GM23338 (cell line): ENCODE measurements around the gene ST6GALNAC3.

Experiments
- CREB1 ChIP-seq: fragments of 250-450 bp; sonication (Bioruptor Pico); IDR thresholded peaks from 2 replicates; pipeline ENCODE4 v1.5.0; 2020; ENCODE audit warnings: low read depth, mild to moderate bottlenecking, moderate library complexity
- CTCF ChIP-seq, 2 experiments: fragments of 200-600 bp in 1 of 2; sonication (generic) in 1 of 2; conservative IDR thresholded peaks; 2 replicates each; pipeline versions ENCODE4 v1.5.1 to v1.6.1; 2016 to 2017; ENCODE audit warnings: antibody characterized with exemption in 2 of 2, low read depth in 2 of 2, mild to moderate bottlenecking in 2 of 2, moderate library complexity in 1 of 2
- EZH2 ChIP-seq: fragments of 200-600 bp; sonication (generic); IDR thresholded peaks from one replicate; pipeline ENCODE4 v1.8.0; 2017; ENCODE audit warnings: antibody characterized with exemption, mild to moderate bottlenecking, low read depth; ENCODE audit not compliant: unreplicated experiment
- EZH2phosphoT487 ChIP-seq: fragments of 200-600 bp; sonication (generic); IDR thresholded peaks from one replicate; pipeline ENCODE4 v1.8.1; 2018; ENCODE audit warnings: antibody characterized with exemption; ENCODE audit not compliant: unreplicated experiment
- REST ChIP-seq: IDR thresholded peaks from one replicate; pipeline ENCODE4 v1.6.1; 2018; ENCODE audit warnings: antibody characterized with exemption; ENCODE audit not compliant: unreplicated experiment

DNA sequence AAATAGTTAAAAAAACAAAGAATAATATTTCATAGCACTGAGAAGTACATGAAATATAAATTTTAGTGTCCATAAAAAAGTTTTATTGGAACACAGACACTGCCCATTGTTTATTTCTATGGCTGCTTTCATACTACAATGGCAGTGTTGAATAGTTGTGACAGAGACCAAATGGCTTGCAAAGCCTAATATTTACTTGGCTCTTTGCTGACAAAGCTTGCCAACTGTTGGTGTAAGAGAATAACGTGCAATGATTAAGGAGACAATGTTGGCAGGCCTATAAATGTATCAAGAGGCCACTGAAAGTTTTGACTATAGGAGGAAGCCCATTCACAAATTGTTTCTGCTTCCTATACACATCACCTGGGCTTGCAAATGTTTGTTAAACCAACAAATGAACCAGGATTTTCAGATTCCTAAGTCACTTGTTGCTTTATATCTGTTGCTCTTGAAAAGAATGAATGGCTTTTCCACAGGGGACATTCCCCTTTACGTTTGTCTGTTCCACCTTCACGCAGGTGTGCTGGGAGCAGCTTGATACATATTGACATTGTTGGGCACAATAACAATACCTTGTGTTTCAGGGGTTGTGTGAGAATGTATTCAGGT, 5.5 kb upstream of the ST6GALNAC3 start:
- TF ChIP-seq EZH2 (no peak), CTCF (conservative IDR thresholded peaks at IDR 0.05; ENCODE audit: low read depth in 2 of 2) (no peak), EZH2phosphoT487 (no peak), REST (no peak), CREB1 (no peak)
